ENCODE results near the gene XPR1. TPM values are rescaled to one million over a fixed set of nuclear protein-coding genes. Genes with fewer than 3 reads are reported as not detected.
"Not testable (repeated sequence)": the region's sequence is repeated elsewhere in the genome, so short reads cannot be mapped to it uniquely, and the experiment has no call there.

Gene XPR1
- total RNA-seq, 1 donor from 2014 or later: 35.2 TPM

DNA sequence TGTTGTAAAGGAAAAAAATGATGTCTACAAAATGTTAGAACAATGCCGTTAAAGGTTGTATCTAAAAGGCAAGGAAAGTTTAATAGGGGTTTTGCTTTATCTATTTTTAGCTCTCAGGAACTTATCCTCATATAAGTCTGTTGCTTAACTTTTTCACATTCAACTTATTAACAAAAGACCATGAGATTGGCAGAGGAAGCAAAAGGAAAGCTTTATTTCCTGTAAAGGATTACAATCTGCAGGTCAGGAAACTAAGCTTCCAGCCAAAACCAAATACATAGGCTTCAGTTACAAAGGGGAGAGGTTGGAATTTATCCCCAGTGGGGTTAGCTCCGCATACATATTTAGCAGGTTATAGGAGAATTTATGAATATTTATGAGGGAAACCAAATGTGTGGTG is 222.2 kb downstream of the XPR1 start:
- no peak overlapping the region for H3K9ac ChIP-seq (ENCODE audit: low read length)
- no peak overlapping the region for H3K27ac ChIP-seq (ENCODE audit: low read depth, low read length)
- H3K27me3 Mint-ChIP-seq (ENCODE audit: low read depth, unreplicated experiment): no peaks in the 10 kb centered on the region
- FAIRE-seq (no peak), DNase-seq (ENCODE audit: low read depth) (no peak)
- H3K27ac Mint-ChIP-seq (ENCODE audit: unreplicated experiment): no peak overlapping the region
- no peak overlapping the region for H3K4me3 Mint-ChIP-seq (ENCODE audit: unreplicated experiment)
- no peaks in the 10 kb centered on the region for H4K20me1 ChIP-seq (ENCODE audit: insufficient read depth, low read length)
- peaks cover 10% of the 10 kb centered on the region for H3K4me1 ChIP-seq (ENCODE audit: insufficient read depth, low read length)
- no peaks in the 10 kb centered on the region for H3K36me3 ChIP-seq (ENCODE audit: insufficient read depth, low read length)
- H3K27me3 ChIP-seq (ENCODE audit: insufficient read depth, low read length): no peaks in the 10 kb centered on the region
- H3K4me3 ChIP-seq (ENCODE audit: insufficient read depth, low read depth, low read length): no peak overlapping the region
- H3K4me1 Mint-ChIP-seq (ENCODE audit: low read depth, unreplicated experiment): peaks cover 15% of the 10 kb centered on the region
- H2AFZ ChIP-seq (ENCODE audit: low read depth, low read length): no peak overlapping the region
- H3K9me3 Mint-ChIP-seq (ENCODE audit: unreplicated experiment): no peaks in the 10 kb centered on the region
- H3K4me2 ChIP-seq (ENCODE audit: low read length): peak overlapping the region; percentile 36
- H3K36me3 Mint-ChIP-seq (ENCODE audit: low read depth, unreplicated experiment): no peaks in the 10 kb centered on the region
- TF ChIP-seq, protein P1, sequence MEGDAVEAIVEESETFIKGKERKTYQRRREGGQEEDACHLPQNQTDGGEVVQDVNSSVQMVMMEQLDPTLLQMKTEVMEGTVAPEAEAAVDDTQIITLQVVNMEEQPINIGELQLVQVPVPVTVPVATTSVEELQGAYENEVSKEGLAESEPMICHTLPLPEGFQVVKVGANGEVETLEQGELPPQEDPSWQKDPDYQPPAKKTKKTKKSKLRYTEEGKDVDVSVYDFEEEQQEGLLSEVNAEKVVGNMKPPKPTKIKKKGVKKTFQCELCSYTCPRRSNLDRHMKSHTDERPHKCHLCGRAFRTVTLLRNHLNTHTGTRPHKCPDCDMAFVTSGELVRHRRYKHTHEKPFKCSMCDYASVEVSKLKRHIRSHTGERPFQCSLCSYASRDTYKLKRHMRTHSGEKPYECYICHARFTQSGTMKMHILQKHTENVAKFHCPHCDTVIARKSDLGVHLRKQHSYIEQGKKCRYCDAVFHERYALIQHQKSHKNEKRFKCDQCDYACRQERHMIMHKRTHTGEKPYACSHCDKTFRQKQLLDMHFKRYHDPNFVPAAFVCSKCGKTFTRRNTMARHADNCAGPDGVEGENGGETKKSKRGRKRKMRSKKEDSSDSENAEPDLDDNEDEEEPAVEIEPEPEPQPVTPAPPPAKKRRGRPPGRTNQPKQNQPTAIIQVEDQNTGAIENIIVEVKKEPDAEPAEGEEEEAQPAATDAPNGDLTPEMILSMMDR (IDR thresholded peaks at IDR 0.05; ENCODE audit: insufficient read depth, low read depth, low read length): no peak
- no peak for TF ChIP-seq EZH2 (IDR thresholded peaks at IDR 0.05; ENCODE audit: insufficient read depth, low read length)
- no peaks in the 10 kb centered on the region for H3K79me2 ChIP-seq (ENCODE audit: insufficient read depth, low read length)
- H3K9me3 ChIP-seq (ENCODE audit: insufficient read depth, low read depth, low read length): no peaks in the 10 kb centered on the region

DNA sequence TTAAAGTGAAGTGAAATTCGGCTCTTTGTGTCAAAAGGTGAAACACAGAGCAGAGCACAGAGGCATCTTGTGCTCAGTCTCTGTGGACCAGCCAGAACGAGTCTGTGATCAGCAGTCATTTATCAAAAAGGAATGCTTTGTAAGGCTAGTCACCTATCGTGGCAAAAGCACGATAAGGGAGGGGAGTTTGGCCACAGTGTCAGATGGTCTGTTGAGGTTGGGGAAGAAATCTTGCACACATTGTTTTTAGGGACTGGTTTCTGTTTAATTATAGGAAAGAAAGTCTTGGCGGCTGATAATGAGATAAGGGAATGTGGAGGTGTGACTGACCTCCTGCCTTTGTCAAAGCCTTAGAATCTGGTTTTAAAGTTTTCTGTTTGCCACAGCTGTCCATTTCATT is 222.6 kb downstream of the XPR1 start:
- no peaks in the 10 kb centered on the region for H3K9me3 ChIP-seq (ENCODE audit: insufficient read depth, low read depth, low read length)
- Mint-ChIP-seq H3K4me1 (ENCODE audit: low read depth, unreplicated experiment) (peaks cover 15% of the 10 kb centered on the region), H3K36me3 (ENCODE audit: low read depth, unreplicated experiment) (no peaks in the 10 kb centered on the region), H3K4me3 (ENCODE audit: unreplicated experiment) (no peak overlapping the region), H3K27ac (ENCODE audit: unreplicated experiment) (no peak overlapping the region), H3K27me3 (ENCODE audit: low read depth, unreplicated experiment) (no peaks in the 10 kb centered on the region), H3K9me3 (ENCODE audit: unreplicated experiment) (no peaks in the 10 kb centered on the region)
- no peak overlapping the region for H3K9ac ChIP-seq (ENCODE audit: low read length)
- DNase-seq (ENCODE audit: low read depth): peak; percentile 72
- no peaks in the 10 kb centered on the region for H3K27me3 ChIP-seq (ENCODE audit: insufficient read depth, low read length)
- no peak overlapping the region for H2AFZ ChIP-seq (ENCODE audit: low read depth, low read length)
- peak overlapping the region; percentile 36 for H3K4me2 ChIP-seq (ENCODE audit: low read length)
- no peaks in the 10 kb centered on the region for H4K20me1 ChIP-seq (ENCODE audit: insufficient read depth, low read length)
- peaks cover 10% of the 10 kb centered on the region for H3K4me1 ChIP-seq (ENCODE audit: insufficient read depth, low read length)
- H3K4me3 ChIP-seq (ENCODE audit: insufficient read depth, low read depth, low read length): no peak overlapping the region
- no peak overlapping the region for H3K27ac ChIP-seq (ENCODE audit: low read depth, low read length)
- no peak for FAIRE-seq
- H3K36me3 ChIP-seq (ENCODE audit: insufficient read depth, low read length): no peaks in the 10 kb centered on the region
- no peaks in the 10 kb centered on the region for H3K79me2 ChIP-seq (ENCODE audit: insufficient read depth, low read length)
- TF ChIP-seq, protein P1 (IDR thresholded peaks at IDR 0.05; ENCODE audit: insufficient read depth, low read depth, low read length): no peak
- TF ChIP-seq EZH2 (IDR thresholded peaks at IDR 0.05; ENCODE audit: insufficient read depth, low read length): no peak

DNA sequence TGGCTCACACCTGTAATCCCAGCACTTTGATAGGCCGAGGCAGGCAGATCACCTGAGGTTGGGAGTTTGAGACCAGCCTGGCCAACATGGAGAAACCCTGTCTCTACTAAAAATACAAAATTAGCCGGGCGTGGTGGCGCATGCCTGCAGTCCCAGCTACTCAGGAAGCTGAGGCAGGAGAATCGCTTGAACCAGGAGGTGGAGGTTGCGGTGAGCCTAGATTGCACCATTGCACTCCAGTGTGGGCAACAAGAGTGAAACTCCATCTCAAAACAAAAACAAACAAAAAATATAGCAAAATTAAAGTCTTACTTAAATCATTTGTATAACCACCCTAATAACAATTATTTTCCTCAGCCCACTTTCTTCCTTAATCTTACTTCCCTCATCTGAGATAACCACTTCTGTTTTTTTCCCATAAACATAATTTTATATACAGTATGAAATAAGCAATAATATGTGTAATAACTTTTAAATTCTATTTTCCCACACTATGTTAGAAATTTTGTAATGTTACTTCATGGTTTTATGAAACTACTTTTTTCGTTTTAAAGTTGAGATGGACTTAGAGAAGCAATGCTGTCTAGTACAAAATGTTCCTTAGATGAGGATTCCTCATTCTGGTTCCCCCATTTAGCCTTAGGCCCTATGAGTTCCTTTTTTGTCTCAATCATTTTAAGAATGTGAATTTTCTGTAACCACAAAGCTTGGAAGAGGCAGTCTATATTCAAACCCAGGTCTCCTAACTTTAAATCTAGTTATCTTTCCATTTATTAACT is 226.3 kb downstream of the XPR1 start:
- not testable (repeated sequence) for H3K36me3 Mint-ChIP-seq (ENCODE audit: low read depth, unreplicated experiment); H3K9me3 ChIP-seq (ENCODE audit: insufficient read depth, low read depth, low read length)
- peaks cover 15% of the 10 kb centered on the region for H3K4me1 Mint-ChIP-seq (ENCODE audit: low read depth, unreplicated experiment)

More for the DNA sequence above, 226.3 kb downstream of the XPR1 start:
- H2AFZ ChIP-seq (ENCODE audit: low read depth, low read length); H3K4me3 Mint-ChIP-seq (ENCODE audit: unreplicated experiment); H4K20me1 ChIP-seq (ENCODE audit: insufficient read depth, low read length); H3K79me2 ChIP-seq (ENCODE audit: insufficient read depth, low read length); H3K9me3 Mint-ChIP-seq (ENCODE audit: unreplicated experiment); DNase-seq (ENCODE audit: low read depth); H3K27ac Mint-ChIP-seq (ENCODE audit: unreplicated experiment); H3K4me3 ChIP-seq (ENCODE audit: insufficient read depth, low read depth, low read length); H3K4me1 ChIP-seq (ENCODE audit: insufficient read depth, low read length); H3K27ac ChIP-seq (ENCODE audit: low read depth, low read length); H3K27me3 ChIP-seq (ENCODE audit: insufficient read depth, low read length); FAIRE-seq; H3K36me3 ChIP-seq (ENCODE audit: insufficient read depth, low read length); H3K27me3 Mint-ChIP-seq (ENCODE audit: low read depth, unreplicated experiment); H3K9ac ChIP-seq (ENCODE audit: low read length); H3K4me2 ChIP-seq (ENCODE audit: low read length): not testable (repeated sequence)
